Stimulated activated CD8-positive, alpha-beta memory T cell treated with anti-CD3 and anti-CD28 coated beads, Interleukin-15, amount 100 ng/mL, for 24 hours (primary cell): ENCODE results near the gene DUXB.

Source experiments
- DNase-seq: peaks from one replicate; pipeline ENCODE4 v3.0.0-alpha.2; 2020; ENCODE audit warnings: low read depth

Gene DUXB

DNA sequence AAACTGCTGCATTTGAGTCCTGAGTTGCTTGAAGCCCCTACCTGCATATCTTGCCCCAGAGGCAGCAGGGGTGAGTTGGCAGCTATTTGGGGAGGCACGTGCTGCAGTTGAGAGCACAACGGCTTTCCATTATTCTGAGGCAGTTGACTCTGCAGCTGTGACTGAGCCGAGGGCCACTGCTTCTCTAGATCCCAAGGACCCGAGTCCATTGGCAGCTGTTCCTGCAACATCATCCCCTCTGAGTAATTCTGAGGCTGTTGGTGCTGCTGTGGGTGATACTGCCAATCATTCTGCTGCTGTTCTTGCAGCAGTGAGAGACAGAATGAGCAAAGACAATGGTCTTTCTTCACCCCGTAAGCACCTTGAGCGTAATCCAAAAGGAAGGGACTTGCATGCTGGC, 40.9 kb downstream of the DUXB start:
- DNase-seq = no peak

GRCh38 chr16:75658175-75658574, 43.1 kb downstream of the DUXB start:
- DNase-seq = no peak

- no peak for DNase-seq
Observed at GRCh38 chr16:75653922-75654321, 47.3 kb downstream of the DUXB start.

DNA sequence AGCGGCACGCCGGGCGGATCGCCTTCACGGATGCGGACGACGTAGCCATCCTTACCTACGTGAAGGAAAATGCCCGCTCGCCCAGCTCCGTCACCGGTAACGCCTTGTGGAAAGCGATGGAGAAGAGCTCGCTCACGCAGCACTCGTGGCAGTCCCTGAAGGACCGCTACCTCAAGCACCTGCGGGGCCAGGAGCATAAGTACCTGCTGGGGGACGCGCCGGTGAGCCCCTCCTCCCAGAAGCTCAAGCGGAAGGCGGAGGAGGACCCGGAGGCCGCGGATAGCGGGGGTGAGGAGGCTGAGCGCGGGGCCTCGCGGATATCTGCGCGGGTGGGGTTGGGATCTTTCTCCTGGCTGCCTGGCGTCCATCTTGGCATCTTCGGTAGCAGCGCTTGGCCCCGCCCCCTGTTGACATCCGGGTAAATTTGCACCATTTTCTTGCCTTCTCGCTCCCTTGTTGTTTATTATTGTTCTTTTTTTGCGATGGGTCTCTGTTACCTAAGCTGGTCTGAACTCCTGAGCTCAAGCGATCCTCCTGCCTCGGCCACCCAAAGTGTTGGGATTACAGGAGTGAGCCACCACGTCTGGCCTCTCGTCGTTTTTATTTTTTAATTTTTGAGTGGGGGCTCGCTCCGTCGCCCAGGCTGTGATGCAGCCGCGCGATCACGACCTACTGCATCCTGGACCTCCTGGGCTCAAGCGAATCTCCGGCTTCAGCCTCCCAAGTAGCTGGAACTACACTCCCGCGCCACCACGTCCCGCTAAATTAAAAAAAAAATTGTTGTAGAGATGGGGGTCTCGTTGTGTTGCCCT, 52.8 kb downstream of the DUXB start:
- peak; percentile 62 for DNase-seq

DNA sequence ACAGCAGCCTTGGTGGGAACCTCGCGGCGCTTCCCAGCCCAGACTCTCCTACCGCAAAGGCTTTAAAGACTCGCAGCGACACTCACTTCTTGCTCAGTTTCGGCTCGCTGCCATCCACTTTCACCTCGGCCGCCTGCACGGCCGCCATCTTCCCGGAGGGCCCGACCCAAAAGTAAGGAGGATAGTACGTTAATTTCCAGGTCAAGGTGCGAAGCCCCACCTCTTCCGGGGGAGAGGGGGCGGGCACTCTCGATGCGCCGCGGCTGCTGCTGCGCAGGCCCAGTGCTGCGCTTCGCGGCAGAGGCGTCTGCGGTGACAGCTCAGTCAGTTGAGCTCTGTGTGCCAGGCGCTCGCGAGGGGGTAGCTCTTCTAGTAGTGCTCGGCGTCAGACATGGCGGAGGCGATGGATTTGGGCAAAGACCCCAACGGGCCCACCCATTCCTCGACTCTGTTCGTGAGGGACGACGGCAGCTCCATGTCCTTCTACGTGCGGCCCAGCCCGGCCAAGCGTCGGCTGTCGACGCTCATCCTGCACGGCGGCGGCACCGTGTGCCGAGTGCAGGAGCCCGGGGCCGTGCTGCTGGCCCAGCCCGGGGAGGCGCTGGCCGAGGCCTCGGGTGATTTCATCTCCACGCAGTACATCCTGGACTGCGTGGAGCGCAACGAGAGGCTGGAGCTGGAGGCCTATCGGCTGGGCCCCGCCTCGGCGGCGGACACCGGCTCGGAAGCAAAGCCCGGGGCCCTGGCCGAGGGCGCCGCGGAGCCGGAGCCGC, 53.6 kb downstream of the DUXB start, which contains the start of the genes KARS1 and TERF2IP:
KARS1 (minus strand) TSS at position 174 of the 773 bp plus-strand sequence; CDS start at position 148, 26 bp downstream.
TERF2IP (plus strand) TSS at position 282 of the 773 bp plus-strand sequence; CDS start at position 392, 110 bp downstream.
- peak; percentile 86 for DNase-seq

DNA sequence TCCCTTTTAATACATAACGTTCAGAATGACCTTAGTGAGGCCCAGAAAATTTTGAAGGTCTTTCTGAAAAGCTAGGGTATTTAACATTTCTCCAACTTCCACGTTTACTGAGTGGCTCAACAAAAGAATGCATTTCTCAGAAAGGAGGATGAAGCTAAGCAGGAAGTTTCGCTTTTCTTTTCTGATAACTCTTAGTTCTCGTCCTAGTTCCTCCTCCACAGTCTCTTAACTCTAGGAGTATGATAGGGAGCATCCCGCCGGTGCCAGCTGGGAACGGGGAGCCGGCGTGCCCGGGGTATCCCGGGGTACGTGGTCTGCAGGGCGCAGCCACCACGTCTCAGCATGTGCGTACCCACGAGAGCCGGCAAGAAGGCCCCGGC, 54.2 kb downstream of the DUXB start:
- DNase-seq = no peak

- DNase-seq = no peak
Observed at GRCh38 chr16:75644240-75645012, 56.8 kb downstream of the DUXB start.
